HG03354 (cell line): ENCODE measurements around the gene PTPRK.
A peak's percentile ranks its signal among the peaks of the same experiment; 100 is the strongest.
"Not testable (repeated sequence)": the region's sequence is repeated elsewhere in the genome, so short reads cannot be mapped to it uniquely, and the experiment has no call there.

ENCODE experiments used
- ATAC-seq: cut with Tn5 transposase; IDR thresholded peaks from one replicate; pipeline ENCODE4 v1.9.1; 2021; ENCODE audit warnings: mild to moderate bottlenecking; ENCODE audit not compliant: unreplicated experiment, poor library complexity, severe bottlenecking

PTPRK gene

DNA sequence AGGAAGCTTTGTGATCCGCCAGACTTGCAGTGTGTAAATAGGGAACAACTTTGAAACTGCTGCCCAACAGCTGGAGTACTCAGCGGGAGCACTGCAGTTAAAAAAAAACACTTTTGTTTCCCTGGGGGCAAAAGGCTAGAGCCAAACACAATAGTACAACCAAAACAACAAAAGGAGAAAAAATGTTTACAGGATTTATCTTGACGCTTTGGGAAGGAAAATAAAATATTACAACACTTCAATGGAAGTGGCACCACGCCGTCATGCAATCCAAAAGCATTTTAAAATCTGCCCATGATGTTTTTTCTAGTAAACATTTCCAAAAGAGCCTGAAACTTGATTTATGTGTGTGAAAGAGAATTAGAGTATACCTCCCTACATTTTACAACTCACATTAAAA is 26.0 kb downstream of the PTPRK start:
- no peak for ATAC-seq

DNA sequence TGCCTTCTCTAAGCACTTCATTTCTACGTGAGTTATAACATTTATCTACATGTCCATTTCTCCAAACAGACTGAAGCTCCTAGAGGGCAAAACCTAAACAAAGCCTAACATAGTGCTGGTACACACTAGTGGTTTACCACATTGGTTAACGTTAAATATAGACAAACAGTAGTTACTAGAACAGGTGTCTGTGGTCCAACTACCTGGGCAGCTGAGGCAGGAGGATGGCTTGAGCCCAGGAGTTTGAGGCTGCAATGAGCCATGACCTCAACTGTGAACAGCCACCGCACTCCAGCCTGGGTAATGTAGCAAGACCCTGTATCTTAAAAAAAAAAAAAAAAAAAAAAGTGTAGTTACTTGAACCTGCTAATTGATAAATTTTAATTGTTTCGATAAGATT is 26.5 kb downstream of the PTPRK start:
- peak; percentile 76 for ATAC-seq

DNA sequence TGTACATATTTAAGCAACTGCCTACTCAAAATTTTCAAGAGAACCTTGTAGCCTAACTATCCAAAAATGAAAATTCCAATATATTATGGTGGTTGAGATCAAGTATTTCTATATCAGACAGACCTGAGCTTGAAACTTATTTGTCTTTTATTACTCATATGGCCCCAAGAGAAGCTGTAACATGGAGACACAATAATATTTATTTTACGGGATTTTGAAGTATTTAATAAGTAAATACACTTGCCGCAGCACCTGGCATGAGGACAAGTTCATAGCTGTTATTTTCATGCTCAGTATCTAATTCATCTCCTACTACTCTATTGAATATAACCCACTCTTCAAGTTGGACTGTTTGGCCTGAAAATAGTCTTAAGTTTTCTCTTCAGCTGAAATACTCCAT is 28.0 kb downstream of the PTPRK start:
- no peak for ATAC-seq

DNA sequence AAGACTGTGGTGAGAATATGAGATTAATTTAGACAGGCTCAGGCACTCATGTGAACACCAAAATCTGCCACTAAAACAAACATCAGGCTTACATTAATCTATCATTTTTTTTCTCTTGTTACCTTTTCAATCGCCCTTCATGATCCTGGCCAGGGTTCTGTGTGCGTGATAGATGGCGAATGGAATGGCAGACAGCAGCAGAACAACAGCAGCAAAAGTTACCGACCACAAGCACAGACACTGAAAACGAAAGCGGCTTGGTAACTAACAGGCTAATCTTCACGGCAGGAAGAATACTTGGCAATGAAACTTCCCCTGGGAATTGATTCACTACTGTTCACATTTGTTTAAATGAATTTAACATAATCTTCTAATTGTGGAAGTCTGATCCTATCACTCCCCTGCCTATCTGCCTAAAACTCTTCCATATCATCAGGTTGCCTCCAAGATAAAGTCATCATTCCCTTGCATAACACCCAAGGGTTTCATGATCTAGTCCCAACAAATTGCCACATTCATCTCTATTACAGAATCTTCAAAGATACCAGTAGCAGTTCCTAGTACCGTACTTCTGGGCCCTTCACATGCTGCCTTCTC is 28.7 kb downstream of the PTPRK start:
- peak; percentile 55 for ATAC-seq

DNA sequence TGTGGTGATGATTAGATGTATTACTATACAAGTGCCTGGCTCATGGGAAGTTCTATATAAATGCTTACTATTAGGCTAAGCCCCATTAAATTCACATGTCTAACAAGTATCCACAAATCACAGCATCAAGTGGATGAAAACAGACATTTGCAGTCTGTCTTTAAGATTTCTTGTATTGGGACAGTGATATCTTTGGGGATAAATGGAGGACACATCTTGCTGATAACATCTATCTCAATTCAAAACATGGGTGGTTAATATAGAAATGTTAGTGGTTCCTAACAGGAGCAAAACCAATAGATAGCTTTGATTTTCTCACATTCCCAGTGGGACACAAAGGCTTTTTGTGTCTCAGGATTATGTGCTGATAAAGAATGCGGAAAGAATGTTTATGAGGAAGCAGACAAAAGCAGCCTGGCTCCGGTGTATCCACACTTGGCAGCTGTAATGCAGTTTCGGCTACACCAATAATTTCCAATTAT is 29.3 kb downstream of the PTPRK start:
- no peak for ATAC-seq

DNA sequence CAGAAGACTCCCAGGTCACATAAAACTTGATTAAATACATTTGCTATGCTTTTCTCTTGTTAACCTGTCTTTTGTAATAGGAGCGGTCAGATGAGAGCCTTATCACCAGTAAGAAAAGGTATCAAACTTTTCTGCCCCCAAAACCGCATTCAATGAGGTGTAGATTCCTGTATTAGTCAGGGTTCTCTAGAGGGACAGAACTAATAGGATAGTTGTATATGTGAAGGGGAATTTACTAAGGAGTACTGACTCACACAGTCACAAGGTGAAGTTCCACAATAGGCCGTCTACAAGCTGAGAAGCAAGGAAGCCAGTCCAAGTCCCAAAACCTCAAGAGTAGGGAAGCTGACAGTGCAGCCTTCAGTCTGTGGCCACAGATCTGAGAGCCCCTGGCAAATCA is 32.7 kb downstream of the PTPRK start:
- no peak for ATAC-seq

DNA sequence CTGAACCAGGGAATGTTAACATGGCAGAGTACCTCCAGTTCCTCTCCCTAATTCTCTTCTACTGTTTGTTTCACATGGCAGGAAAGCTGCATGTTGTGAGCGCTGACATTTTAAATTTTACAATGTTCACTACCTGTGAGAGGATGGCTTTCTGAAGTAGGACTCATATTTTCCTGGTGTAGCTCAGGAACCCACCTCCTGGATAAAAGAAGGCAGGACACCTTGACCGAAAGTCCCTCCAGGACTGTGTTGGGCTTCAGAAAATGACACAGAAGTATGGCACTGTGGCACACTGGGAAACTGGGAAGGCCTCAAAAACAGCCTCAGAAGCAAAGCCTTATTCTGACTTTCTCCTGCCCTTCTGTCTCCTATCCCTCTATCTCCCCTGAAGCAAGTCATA is 33.3 kb downstream of the PTPRK start:
- peak; percentile 37 for ATAC-seq

DNA sequence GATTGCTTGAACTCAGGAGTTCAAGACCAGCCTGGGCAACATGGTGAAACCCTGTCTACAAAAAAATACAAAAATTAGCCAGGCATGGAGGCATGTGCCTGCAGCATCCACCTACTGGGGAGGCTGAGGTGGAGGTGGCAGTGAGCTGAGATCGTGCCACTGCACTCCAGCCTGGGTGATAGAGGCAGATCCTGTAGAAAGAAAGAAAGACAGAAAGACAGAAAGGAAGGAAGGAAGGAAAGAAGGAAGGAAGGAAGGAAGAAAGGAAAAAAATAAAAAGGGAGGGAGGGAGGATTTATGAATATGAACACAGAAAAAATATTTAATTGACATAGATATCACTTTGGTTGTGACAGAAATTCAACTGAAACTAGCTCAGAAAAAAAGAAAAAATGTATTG is 33.8 kb downstream of the PTPRK start:
- ATAC-seq = not testable (repeated sequence)

DNA sequence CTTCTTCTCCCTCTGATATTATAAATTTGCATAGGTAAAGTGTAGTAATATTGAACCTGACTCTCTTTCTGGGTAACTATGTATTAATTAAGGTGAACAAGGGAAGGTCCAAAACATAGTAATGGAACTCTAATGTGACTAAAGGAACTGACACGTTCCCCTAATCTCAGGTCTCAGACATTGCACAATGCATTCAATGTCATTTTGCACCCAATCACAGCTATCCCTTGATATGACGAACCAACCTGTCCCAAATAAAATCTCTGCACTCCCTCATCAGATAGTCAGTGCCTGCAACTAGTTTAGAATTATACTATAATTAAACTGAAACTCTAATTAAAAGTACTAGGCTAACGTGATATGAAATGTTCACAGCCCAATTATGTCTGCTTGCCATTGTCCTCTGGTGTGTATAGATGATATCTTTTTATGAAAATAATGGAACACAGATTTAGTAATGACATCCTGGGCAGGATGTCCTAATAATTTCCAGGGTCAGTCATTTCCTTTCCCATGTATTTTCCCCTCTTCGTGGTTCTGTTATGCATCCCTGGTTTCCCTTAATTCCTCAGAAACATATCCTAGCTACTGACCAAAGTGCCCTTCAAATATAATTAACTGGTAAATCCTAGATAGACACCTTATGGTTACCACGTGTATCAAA is 36.8 kb downstream of the PTPRK start:
- ATAC-seq = no peak

DNA sequence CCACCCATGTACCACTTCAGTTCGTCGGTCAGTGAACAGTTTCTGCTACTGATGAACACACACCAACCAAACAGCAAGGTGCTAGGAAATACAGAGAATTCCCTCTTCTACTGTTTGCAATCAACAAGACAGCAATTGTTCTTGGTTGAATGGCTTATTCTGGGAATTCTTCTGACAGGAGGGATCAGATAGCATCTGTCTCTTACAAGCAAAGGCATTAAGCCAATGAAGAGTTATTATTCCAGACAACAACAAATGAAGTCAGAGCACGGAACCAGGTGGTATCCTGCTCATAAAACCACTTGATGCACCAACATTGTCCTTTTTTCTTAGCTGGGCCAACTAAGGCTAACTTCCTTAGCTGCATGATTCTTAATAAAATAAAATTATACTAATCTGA is 37.8 kb downstream of the PTPRK start:
- ATAC-seq = no peak

DNA sequence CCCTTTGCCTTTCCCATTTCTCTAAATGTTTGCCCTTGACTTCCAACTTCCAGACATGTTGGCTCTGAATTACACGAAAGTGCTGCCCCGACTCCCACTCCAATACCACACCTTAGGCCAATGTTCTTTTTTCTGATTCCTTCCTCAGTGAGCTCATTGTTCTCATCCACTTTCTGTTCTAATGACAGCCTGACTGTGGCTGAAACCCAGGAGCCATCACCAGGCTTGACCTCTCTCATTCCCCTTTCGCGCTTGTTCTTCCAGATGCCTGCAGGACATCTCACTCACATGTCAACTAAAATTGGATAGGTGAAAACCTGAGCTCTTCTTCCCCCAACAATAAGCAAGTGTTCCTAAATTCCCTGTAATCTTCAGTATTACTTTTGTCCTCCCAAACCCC is 40.4 kb downstream of the PTPRK start:
- ATAC-seq = no peak

DNA sequence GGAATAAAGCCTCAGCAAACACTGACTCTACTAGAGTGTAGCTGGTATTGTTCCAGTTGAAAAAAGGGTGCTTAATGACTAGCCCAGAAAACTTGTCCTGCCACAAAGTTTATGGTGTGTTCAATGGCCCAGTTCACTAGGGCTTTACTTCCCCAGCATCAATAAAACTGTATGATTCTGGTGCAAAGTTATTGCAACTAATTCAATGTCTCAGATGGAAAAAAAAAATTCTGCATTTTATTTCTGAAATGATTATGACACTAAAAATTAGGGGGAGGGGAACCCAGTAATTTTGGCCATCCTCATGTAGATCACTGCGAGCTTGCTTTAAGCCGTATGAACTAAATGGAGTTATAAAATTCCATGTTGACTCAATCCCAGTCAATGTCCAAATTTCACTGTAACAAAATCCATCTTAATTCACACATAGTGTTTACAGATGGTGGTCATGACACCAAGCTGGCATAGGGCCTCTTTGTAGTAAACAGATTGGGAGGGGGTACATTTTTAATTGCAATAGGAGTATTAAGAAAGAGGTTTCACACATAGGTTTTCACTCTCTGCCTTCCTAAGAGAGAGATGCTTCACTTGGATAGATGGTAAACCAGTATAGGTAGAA is 41.2 kb downstream of the PTPRK start:
- ATAC-seq = no peak

DNA sequence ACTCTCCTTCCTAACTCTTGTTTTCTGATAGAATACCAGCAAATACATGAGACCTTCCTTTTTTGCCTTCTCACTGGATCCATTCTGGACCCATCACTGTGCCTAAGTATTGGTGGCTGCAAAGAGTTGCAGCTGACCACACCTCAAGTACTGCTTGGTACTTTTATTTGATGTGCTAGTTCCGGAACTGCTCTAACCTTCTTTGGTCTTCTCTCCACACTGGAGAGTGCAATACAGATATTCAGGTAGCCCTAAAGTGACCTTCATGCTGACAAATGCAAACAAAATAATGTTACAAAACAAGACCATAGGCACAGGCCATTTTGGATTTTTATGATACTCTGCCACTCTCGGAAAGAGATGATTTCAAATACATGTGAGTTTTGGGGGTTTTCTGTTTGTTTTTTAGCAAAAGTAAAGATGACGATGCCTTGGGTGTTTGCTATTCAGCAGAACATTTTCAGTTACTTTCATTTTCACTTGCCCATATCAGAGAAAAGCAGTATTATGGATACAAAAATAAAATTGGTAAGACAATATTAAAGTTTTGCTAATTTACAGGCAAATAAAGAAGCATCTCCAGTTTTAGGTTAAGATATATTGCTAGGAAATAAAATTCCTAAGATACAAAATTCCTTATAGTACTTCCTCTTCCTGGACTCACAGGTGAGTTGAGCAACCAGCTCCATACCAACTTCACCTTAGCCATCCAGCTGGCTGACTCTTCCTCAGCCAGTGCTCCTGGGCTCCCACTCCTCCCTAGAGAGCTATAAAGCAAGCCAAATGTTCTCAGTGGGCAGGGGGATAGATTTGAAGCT is 42.0 kb downstream of the PTPRK start:
- no peak for ATAC-seq

DNA sequence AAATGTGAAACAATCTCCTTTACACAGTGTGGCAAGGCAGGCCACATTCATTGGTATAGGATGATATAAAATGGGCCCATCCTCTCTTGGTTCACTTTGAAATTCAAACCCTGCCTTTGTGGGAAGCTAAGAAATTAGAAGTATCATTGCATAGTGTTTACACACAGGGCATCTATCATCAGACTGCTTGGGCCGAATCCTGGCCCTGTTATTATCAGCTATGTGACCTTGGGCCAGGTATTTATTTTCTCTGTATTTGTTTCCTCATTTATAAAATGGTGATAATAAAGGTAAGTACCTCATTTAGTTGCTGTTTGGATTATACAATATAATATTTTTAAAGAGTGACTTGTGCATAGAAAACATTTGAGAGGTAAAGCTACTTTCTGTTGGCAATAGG is 45.5 kb downstream of the PTPRK start:
- ATAC-seq = no peak

DNA sequence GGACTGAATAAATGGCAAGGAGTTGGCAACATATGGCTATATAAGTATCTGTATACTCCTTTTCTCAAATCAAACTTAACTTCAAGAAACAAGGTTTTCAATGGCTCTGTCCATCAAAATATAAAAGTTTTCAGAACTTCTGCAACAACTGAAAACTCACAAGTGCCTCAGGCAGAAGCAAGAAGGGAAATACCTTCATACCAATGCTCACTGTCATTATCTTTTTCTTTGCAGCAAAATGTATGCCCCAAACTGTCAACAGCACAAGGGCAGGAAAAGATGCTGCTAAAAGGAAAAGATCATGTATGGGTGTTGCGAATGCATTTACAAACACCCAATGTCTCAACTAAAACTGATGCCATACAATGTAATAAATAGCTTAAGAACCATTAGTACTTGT is 45.9 kb downstream of the PTPRK start:
- no peak for ATAC-seq

DNA sequence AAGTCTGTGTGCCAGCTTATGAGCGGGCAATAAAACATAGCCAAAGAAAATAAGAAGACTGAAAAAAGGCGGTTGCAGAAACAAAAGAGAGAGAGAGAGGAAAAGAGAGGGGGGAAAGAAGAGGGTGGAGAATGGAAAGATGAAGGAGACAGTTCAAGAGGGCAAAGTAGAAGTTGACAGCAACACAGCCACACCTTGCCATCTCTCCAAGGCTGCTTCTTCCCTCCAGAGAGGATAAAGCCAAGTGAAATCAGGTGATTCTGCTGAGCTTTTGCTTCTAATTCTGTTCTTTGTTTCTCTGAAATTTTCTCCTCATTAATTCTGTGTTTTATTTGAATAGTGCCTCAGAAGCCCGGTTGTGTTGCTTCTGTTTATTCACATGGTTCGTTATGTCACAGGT is 48.5 kb downstream of the PTPRK start:
- no peak for ATAC-seq

DNA sequence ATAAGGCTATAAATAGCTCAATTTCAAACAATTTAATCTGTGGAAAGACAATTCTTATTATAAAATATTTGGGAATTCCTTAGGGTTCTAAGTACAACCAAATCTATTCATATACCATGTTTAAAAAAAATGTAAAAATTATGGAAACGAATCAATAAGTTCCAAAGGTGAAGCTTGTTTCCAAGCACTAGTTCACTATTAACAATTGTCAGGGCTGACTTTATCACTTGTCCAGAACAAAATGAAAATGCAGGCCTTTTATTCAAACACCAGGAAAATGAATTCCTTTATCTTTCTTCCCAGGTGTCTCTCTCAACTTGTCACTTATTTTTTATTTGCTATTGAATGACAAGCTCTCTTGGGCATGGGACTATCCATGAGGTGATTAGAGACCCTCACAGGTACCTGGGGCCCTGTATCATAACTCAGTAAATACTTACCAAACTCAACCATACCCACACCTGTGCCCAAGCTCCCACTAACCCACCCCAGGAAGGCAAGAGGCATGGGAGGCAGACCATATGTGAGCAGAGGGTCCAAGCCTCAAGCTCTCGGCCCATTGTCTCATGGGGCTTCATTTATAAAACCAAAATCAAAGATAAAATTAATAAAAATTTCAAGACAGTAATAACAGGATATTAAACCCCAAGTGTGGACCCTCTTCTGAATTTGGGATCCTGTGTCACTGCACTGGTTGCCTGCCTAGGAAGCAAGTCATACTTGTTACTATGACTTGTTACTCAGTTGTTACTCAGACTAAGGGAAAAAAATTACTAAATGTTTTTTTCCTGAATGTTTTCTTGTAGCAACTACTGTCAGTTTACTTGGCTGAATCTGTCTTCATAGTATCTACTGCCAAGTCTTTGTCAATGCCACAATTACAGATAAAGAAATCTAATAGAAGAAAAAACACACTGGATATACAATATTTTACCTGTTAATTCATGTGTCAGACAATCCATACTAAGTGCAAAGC is 54.7 kb downstream of the PTPRK start:
- ATAC-seq = no peak

DNA sequence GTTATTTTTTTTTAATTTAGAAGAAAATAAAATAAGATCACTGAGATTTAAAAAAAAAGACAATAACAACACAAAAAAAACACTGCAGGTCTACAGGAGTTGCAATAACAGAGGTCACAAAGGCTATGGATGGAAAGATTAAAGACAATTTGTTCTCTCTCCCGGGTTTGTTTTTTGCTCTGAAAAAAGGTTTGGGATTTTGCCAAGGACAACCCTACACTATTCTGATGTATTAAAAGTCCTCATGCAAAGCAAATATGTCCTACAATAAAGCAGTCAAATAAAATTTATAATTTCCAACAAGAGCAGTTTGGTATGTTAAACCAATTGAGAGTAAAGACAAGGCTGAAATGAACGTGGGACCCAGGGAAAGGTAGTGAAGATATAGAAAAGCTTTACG is 55.6 kb downstream of the PTPRK start:
- ATAC-seq = no peak

DNA sequence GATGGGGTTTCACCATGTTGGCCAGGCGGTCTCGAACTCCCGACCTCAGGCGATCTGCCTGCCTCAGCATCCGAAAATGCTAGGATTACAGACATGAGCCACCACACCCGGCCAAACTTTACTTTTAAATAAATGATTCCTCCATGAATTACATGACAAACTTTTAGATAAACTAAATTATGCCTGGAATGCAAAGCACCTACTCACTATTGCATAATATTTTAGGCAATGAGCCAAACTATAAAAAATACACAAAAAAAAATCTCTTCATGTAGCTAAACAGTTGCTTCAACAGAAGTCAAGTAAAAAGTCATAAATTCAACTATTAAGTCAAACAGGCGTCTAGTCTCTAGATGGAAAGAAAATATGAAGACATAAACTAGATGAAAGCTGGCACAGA is 56.5 kb downstream of the PTPRK start:
- ATAC-seq = no peak
